Activated gamma-delta T cell treated with Interleukin-2 at 50 U/mL for 16 hours (primary cell): ENCODE data around the gene STXBP4.

Experiments
- DNase-seq: peaks from one replicate; pipeline ENCODE4 v3.0.0-alpha.2; 2020

The STXBP4 gene

GRCh38 chr17:54968262-54968987 is at the start of gene STXBP4, which contains the start of gene COX11:
Gene STXBP4, plus strand, starts transcription at chr17:54968765. Its CDS starts 17,455 bp downstream, at chr17:54986220.
Gene COX11, minus strand, starts transcription at chr17:54968654. Its CDS starts 8 bp downstream, at chr17:54968646.
- DNase-seq, result peak; percentile 92

GRCh38 chr17:54919425-54919824 is 49.1 kb upstream of the STXBP4 start:
- no peak for DNase-seq

GRCh38 chr17:54920819-54921218 is 47.7 kb upstream of the STXBP4 start:
- DNase-seq, result no peak

- no peak for DNase-seq
Observed at GRCh38 chr17:54924405-54924804, 44.2 kb upstream of the STXBP4 start.

GRCh38 chr17:54927525-54927924 is 41.0 kb upstream of the STXBP4 start:
- DNase-seq, result no peak

GRCh38 chr17:54932711-54933110 is 35.9 kb upstream of the STXBP4 start:
- no peak for DNase-seq

- no peak for DNase-seq
Observed at GRCh38 chr17:54933921-54934320, 34.6 kb upstream of the STXBP4 start.

GRCh38 chr17:54935471-54935870 is 33.1 kb upstream of the STXBP4 start:
- no peak for DNase-seq

- no peak for DNase-seq
Observed at GRCh38 chr17:54937018-54937417, 31.5 kb upstream of the STXBP4 start.

- DNase-seq, result no peak
Observed at GRCh38 chr17:54937426-54937825, 31.1 kb upstream of the STXBP4 start.

- DNase-seq, result no peak
Observed at GRCh38 chr17:54941285-54941684, 27.3 kb upstream of the STXBP4 start.

- DNase-seq, result no peak
Observed at GRCh38 chr17:54944796-54945195, 23.8 kb upstream of the STXBP4 start.

- DNase-seq, result no peak
Observed at GRCh38 chr17:54945231-54945630, 23.3 kb upstream of the STXBP4 start.

- no peak for DNase-seq
Observed at GRCh38 chr17:54945671-54946070, 22.9 kb upstream of the STXBP4 start.

- no peak for DNase-seq
Observed at GRCh38 chr17:54947396-54947795, 21.2 kb upstream of the STXBP4 start.

- no peak for DNase-seq
Observed at GRCh38 chr17:54948380-54948779, 20.2 kb upstream of the STXBP4 start.

GRCh38 chr17:54950116-54950515 is 18.4 kb upstream of the STXBP4 start:
- no peak for DNase-seq

- DNase-seq, result no peak
Observed at GRCh38 chr17:54951286-54951685, 17.3 kb upstream of the STXBP4 start.

GRCh38 chr17:54956791-54957190 is 11.8 kb upstream of the STXBP4 start:
- DNase-seq, result no peak

GRCh38 chr17:54967621-54968261 is 824 bp upstream of the STXBP4 start:
- DNase-seq, result no peak

GRCh38 chr17:54968988-54969332 is 395 bp downstream of the STXBP4 start:
- DNase-seq, result peak; percentile 13

GRCh38 chr17:54969658-54970572 is 1.4 kb downstream of the STXBP4 start:
- no peak for DNase-seq

- DNase-seq, result no peak
Observed at GRCh38 chr17:54971147-54971546, 2.6 kb downstream of the STXBP4 start.

GRCh38 chr17:54971901-54972300 is 3.3 kb downstream of the STXBP4 start:
- DNase-seq, result no peak
